Measurements from ENCODE around the gene RGMA. TPM values are rescaled to one million over a fixed set of nuclear protein-coding genes. Genes with fewer than 3 reads are reported as not detected.

RGMA gene
- total and polyA plus RNA-seq, 12 donors = 0.28 to 9.0 (median 3.3) TPM

- peaks cover 17% of the 10 kb centered on the region for H3K27me3 ChIP-seq
- intact Hi-C loops (cut with DNase I) = no loop called here
- no peak overlapping the region for H3K4me3 ChIP-seq
- WGBS, 4 donors = 73 to 87% (median 84%) methylated on average over 5 of the region's 5 CpGs
- no peaks in the 10 kb centered on the region for H3K4me1 ChIP-seq (replicated peaks in 1 of 2)
- H3K36me3 ChIP-seq (replicated peaks in 1 of 2) = no peaks in the 10 kb centered on the region
- DNase-seq = no peak
- no peak overlapping the region for H3K27ac ChIP-seq
- TF ChIP-seq POLR2A (IDR thresholded peaks at IDR 0.05) (no peak), CTCF (IDR thresholded peaks at IDR 0.05) (no peak)
- no peaks in the 10 kb centered on the region for H3K9me3 ChIP-seq (replicated peaks in 1 of 3)
Measured at GRCh38 chr15:93081399-93081798, 7.6 kb downstream of the RGMA start.

- TF ChIP-seq POLR2A (IDR thresholded peaks at IDR 0.05) (no peak), CTCF (IDR thresholded peaks at IDR 0.05) (no peak)
- no peaks in the 10 kb centered on the region for H3K4me1 ChIP-seq (replicated peaks in 1 of 2)
- H3K36me3 ChIP-seq (replicated peaks in 1 of 2) = no peaks in the 10 kb centered on the region
- H3K9me3 ChIP-seq (replicated peaks in 1 of 3) = no peaks in the 10 kb centered on the region
- 55 to 68% (median 60%) methylated on average over 6 of the region's 6 CpGs for WGBS, 4 donors
- no peak for DNase-seq
- intact Hi-C loops (cut with DNase I) = no loop called here
- peaks cover 11% of the 10 kb centered on the region for H3K27me3 ChIP-seq
- no peak overlapping the region for H3K4me3 ChIP-seq
- H3K27ac ChIP-seq = no peak overlapping the region
Measured at GRCh38 chr15:93080451-93080850, 8.6 kb downstream of the RGMA start.

- intact Hi-C loops (cut with DNase I) = no loop called here
- H3K27ac ChIP-seq = no peak overlapping the region
- H3K4me1 ChIP-seq (replicated peaks in 1 of 2) = peaks cover 0 to 13% of the 10 kb centered on the region in 2 donors
- no peaks in the 10 kb centered on the region for H3K36me3 ChIP-seq (replicated peaks in 1 of 2)
- TF ChIP-seq CTCF (IDR thresholded peaks at IDR 0.05) = no peak
- no peak for TF ChIP-seq POLR2A (IDR thresholded peaks at IDR 0.05)
- H3K4me3 ChIP-seq = no peak overlapping the region
- DNase-seq = no peak
- H3K27me3 ChIP-seq = peaks cover 8% of the 10 kb centered on the region
- no peaks in the 10 kb centered on the region for H3K9me3 ChIP-seq (replicated peaks in 1 of 3)
- whole genome bisulfite sequencing, 4 donors = 81 to 91% (median 85%) methylated on average over 5 of the region's 5 CpGs
Measured at GRCh38 chr15:93076875-93077274, 12.1 kb downstream of the RGMA start.

GRCh38 chr15:93076217-93076616, 12.8 kb downstream of the RGMA start:
- peaks cover 10% of the 10 kb centered on the region for H3K27me3 ChIP-seq
- H3K4me1 ChIP-seq (replicated peaks in 1 of 2) = peaks cover 0 to 13% of the 10 kb centered on the region in 2 donors
- H3K27ac ChIP-seq = no peak overlapping the region
- H3K9me3 ChIP-seq (replicated peaks in 1 of 3) = no peaks in the 10 kb centered on the region
- no peak for TF ChIP-seq POLR2A (IDR thresholded peaks at IDR 0.05)
- TF ChIP-seq CTCF (IDR thresholded peaks at IDR 0.05) = no peak
- intact Hi-C loops (cut with DNase I) = no loop called here
- no peak for DNase-seq
- WGBS, 4 donors = 63 to 83% (median 80%) methylated on average over 1 of the region's 1 CpG
- no peaks in the 10 kb centered on the region for H3K36me3 ChIP-seq (replicated peaks in 1 of 2)
- H3K4me3 ChIP-seq = no peak overlapping the region

Measured in adrenal gland (tissue), 12 donors.